Measurements from ENCODE around the gene SIGLEC15.
A peak's percentile ranks its signal among the peaks of the same experiment; 100 is the strongest.

Gene SIGLEC15, protein sequence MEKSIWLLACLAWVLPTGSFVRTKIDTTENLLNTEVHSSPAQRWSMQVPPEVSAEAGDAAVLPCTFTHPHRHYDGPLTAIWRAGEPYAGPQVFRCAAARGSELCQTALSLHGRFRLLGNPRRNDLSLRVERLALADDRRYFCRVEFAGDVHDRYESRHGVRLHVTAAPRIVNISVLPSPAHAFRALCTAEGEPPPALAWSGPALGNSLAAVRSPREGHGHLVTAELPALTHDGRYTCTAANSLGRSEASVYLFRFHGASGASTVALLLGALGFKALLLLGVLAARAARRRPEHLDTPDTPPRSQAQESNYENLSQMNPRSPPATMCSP

GRCh38 chr18:45825258-45826044 is at the start of gene SIGLEC15:
TSS of gene SIGLEC15 (plus strand) at chr18:45825675. CDS start at chr18:45825729, 54 bp downstream.
- TF ChIP-seq, protein P1, sequence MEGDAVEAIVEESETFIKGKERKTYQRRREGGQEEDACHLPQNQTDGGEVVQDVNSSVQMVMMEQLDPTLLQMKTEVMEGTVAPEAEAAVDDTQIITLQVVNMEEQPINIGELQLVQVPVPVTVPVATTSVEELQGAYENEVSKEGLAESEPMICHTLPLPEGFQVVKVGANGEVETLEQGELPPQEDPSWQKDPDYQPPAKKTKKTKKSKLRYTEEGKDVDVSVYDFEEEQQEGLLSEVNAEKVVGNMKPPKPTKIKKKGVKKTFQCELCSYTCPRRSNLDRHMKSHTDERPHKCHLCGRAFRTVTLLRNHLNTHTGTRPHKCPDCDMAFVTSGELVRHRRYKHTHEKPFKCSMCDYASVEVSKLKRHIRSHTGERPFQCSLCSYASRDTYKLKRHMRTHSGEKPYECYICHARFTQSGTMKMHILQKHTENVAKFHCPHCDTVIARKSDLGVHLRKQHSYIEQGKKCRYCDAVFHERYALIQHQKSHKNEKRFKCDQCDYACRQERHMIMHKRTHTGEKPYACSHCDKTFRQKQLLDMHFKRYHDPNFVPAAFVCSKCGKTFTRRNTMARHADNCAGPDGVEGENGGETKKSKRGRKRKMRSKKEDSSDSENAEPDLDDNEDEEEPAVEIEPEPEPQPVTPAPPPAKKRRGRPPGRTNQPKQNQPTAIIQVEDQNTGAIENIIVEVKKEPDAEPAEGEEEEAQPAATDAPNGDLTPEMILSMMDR (IDR thresholded peaks at IDR 0.05; ENCODE audit: insufficient read depth, low read depth, low read length, missing control alignments), result no peak
- DNase-seq (ENCODE audit: low read depth), result no peak
- H3K4me3 ChIP-seq (ENCODE audit: low read depth, low read length), result no peak within 1 kb of the TSS

DNA sequence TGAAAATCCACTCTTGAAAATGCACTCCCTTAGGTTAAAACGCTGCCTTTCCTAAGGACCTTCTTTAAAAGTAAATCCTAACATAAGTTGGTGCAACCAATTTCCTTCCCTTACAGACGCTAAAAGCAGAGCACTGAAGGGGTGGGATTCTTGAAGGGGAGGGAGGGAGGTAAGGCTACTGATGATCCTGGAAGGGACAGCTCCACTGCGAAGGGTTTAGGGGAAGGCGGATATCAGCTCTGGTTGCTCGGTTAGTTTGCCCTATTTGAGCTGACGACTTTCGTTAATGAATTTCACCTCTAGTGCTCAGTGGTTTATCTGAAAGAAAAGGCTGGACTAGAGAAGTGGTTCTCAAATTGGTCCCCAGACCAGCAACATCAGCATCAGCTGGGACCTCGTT is 49.7 kb upstream of the SIGLEC15 start:
- no peak for DNase-seq (ENCODE audit: low read depth)
- TF ChIP-seq, protein P1 (IDR thresholded peaks at IDR 0.05; ENCODE audit: insufficient read depth, low read depth, low read length, missing control alignments), result no peak
- H3K4me3 ChIP-seq (ENCODE audit: low read depth, low read length), result peak overlapping the region; percentile 21

GRCh38 chr18:45777393-45777792 is 48.1 kb upstream of the SIGLEC15 start:
- no peak for DNase-seq (ENCODE audit: low read depth)
- H3K4me3 ChIP-seq (ENCODE audit: low read depth, low read length), result no peak overlapping the region
- TF ChIP-seq, protein P1 (IDR thresholded peaks at IDR 0.05; ENCODE audit: insufficient read depth, low read depth, low read length, missing control alignments), result no peak

DNA sequence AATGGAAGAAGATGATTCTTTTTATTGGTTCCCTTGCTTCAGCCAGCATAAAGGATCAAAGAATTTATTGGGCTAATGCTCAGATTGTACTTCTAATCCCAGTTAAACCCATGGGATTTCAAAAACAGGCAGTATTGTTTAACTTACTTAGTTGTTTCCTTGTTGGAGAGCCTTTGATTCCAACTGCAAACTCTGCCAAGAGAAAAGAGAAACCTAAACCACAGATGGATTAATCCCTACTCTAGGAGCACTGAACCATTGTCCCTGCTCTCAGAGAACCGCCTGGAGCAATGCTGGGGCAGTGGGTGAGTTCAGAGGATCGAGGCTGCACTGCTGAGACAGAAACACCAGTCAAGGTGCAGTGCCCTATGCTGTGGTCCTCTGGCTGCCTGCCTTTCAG is 44.9 kb upstream of the SIGLEC15 start:
- TF ChIP-seq, protein P1 (IDR thresholded peaks at IDR 0.05; ENCODE audit: insufficient read depth, low read depth, low read length, missing control alignments), result no peak
- no peak for DNase-seq (ENCODE audit: low read depth)
- no peak overlapping the region for H3K4me3 ChIP-seq (ENCODE audit: low read depth, low read length)

GRCh38 chr18:45782662-45783061 is 42.8 kb upstream of the SIGLEC15 start:
- DNase-seq (ENCODE audit: low read depth), result peak; percentile 33
- TF ChIP-seq, protein P1 (IDR thresholded peaks at IDR 0.05; ENCODE audit: insufficient read depth, low read depth, low read length, missing control alignments), result no peak
- H3K4me3 ChIP-seq (ENCODE audit: low read depth, low read length), result no peak overlapping the region

DNA sequence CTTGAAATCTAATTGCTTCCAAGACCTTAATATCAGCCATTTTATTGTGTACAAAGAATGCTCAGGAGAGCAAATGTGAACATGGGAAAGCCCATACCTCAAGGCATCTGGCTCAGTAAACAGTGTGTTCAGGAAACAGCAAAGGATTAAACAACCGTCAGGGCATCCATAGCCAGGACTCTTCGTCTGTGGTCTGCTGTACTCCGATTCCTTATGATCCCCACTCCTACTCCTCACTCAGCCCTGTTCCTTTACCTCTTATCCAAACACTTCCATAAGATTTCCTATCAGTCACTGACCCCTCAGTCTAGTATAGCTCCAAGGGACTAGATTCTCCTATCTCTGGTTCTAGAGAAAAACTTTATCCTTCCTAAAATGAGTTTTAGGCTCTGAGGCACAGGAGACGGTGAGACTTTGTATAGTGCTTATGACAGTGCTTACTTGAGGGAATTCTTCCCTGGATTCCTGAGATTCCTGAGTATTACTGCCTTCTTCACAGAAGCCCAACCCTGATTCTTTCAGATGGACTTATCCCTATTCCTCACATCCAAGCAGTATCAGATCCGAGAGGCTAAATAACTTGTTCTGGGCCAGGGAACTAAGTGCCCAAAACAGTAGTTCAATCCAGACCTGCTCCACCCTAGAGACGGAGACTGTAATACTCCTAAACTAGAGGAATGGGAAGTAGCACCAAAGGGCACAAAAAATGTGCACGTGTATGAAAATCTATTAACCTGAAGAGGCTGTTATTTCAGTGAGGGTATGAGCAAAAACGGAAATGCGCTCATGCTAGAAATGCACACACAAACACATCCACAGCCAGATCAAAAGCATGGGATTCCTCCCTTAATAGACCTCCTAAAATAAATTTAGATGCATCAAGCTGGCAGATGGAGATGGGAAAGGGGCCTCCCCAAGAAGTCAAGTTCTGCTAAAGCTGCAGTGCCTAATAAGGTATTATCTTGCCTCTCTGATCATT is 42.1 kb upstream of the SIGLEC15 start:
- TF ChIP-seq, protein P1 (IDR thresholded peaks at IDR 0.05; ENCODE audit: insufficient read depth, low read depth, low read length, missing control alignments), result no peak
- H3K4me3 ChIP-seq (ENCODE audit: low read depth, low read length), result no peak overlapping the region
- DNase-seq (ENCODE audit: low read depth), result no peak

Measured in GM12865 (cell line).